Measurements from ENCODE around the gene PDYN.

Gene PDYN

DNA sequence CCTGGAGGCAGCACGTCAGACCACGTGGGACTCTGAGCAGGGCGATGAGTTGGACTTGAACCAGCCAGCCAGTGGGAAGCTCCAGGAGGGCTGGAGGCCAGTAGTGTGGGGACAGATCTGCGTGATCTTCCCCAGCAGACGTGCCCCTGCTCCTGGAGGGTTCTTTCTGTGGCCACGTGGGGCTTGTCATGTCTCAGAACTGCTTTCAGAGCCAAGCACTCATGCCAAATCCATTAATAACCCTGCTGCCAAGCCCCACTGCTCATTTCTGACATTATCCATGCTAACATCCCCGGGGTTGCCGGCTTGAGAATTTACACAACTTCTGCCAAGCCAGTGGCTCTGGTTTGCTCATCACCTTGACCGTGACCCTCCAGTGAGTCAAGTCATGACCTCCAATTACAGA lies 60.4 kb downstream of the PDYN start:
- Histone ChIP-seq H3K9me3 (ENCODE audit: severe bottlenecking) (no peaks in the 10 kb centered on the region), H3K27ac (no peak overlapping the region), H3K4me3 (ENCODE audit: low read depth, low read length) (no peak overlapping the region), H3K27me3 (ENCODE audit: insufficient read depth, low read depth, severe bottlenecking) (no peaks in the 10 kb centered on the region), H3K36me3 (no peaks in the 10 kb centered on the region)
- TF ChIP-seq, protein P1, sequence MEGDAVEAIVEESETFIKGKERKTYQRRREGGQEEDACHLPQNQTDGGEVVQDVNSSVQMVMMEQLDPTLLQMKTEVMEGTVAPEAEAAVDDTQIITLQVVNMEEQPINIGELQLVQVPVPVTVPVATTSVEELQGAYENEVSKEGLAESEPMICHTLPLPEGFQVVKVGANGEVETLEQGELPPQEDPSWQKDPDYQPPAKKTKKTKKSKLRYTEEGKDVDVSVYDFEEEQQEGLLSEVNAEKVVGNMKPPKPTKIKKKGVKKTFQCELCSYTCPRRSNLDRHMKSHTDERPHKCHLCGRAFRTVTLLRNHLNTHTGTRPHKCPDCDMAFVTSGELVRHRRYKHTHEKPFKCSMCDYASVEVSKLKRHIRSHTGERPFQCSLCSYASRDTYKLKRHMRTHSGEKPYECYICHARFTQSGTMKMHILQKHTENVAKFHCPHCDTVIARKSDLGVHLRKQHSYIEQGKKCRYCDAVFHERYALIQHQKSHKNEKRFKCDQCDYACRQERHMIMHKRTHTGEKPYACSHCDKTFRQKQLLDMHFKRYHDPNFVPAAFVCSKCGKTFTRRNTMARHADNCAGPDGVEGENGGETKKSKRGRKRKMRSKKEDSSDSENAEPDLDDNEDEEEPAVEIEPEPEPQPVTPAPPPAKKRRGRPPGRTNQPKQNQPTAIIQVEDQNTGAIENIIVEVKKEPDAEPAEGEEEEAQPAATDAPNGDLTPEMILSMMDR (IDR thresholded peaks at IDR 0.05; ENCODE audit: low read depth, low read length): no peak
- no peak for DNase-seq

DNA sequence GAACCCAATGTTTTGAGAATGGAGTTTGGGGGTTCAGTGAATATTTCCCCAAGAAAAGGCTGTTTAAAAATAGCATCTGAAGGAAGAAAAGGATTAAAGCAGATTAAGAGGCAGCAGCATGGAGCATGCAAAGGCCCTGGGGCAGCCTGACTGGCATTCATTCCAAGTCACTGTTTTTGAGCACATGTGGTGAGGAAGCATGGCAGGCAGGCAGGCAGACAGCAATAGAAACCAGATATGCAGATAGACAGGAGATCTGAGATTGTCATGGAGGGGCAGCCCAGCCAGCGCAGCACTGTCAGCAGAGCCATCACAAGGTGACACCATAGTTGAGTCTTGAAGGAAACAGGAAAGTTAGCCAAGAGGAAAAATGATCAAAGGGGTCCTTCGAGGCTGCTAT lies 60.9 kb downstream of the PDYN start:
- Histone ChIP-seq H3K36me3 (no peaks in the 10 kb centered on the region), H3K27me3 (ENCODE audit: insufficient read depth, low read depth, severe bottlenecking) (no peaks in the 10 kb centered on the region), H3K4me3 (ENCODE audit: low read depth, low read length) (no peak overlapping the region), H3K27ac (no peak overlapping the region), H3K9me3 (ENCODE audit: severe bottlenecking) (no peaks in the 10 kb centered on the region)
- TF ChIP-seq, protein P1 (IDR thresholded peaks at IDR 0.05; ENCODE audit: low read depth, low read length): no peak
- DNase-seq: no peak

GRCh38 chr20:1931830-1932229 lies 62.0 kb downstream of the PDYN start:
- Histone ChIP-seq H3K9me3 (ENCODE audit: severe bottlenecking) (no peaks in the 10 kb centered on the region), H3K27me3 (ENCODE audit: insufficient read depth, low read depth, severe bottlenecking) (no peaks in the 10 kb centered on the region), H3K4me3 (ENCODE audit: low read depth, low read length) (no peak overlapping the region), H3K27ac (no peak overlapping the region), H3K36me3 (no peaks in the 10 kb centered on the region)
- TF ChIP-seq, protein P1 (IDR thresholded peaks at IDR 0.05; ENCODE audit: low read depth, low read length): no peak
- no peak for DNase-seq

GRCh38 chr20:1930165-1930564 lies 63.7 kb downstream of the PDYN start:
- Histone ChIP-seq H3K27me3 (ENCODE audit: insufficient read depth, low read depth, severe bottlenecking) (no peaks in the 10 kb centered on the region), H3K9me3 (ENCODE audit: severe bottlenecking) (no peaks in the 10 kb centered on the region), H3K4me3 (ENCODE audit: low read depth, low read length) (no peak overlapping the region), H3K36me3 (no peaks in the 10 kb centered on the region), H3K27ac (no peak overlapping the region)
- TF ChIP-seq, protein P1 (IDR thresholded peaks at IDR 0.05; ENCODE audit: low read depth, low read length): no peak
- no peak for DNase-seq

DNA sequence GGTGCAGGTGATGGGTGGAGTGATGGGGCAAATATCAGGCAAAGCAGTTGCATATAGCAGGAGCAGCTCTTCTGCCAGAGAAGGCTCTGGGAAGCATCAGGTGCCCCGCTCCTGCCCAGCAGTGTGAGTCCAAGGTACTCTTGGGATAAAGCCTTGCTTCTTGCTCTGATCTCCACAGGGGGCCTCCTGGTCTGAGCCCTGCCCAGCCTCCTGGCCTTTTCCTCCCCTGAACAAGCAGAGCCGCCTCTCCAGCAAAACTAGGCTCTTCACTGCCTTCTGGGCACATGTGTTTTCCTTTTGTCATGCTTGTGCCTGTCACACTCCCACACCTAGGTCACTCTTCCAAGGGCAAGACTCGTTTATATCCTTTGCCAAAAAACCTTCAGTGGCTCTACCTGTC lies 64.4 kb downstream of the PDYN start:
- no peaks in the 10 kb centered on the region for H3K36me3 ChIP-seq
- H3K27ac ChIP-seq: no peak overlapping the region
- no peaks in the 10 kb centered on the region for H3K27me3 ChIP-seq (ENCODE audit: insufficient read depth, low read depth, severe bottlenecking)
- no peaks in the 10 kb centered on the region for H3K9me3 ChIP-seq (ENCODE audit: severe bottlenecking)
- no peak overlapping the region for H3K4me3 ChIP-seq (ENCODE audit: low read depth, low read length)
- TF ChIP-seq, protein P1 (IDR thresholded peaks at IDR 0.05; ENCODE audit: low read depth, low read length): no peak
- no peak for DNase-seq

GRCh38 chr20:1928782-1929181 lies 65.1 kb downstream of the PDYN start:
- TF ChIP-seq, protein P1 (IDR thresholded peaks at IDR 0.05; ENCODE audit: low read depth, low read length): no peak
- H3K27me3 ChIP-seq (ENCODE audit: insufficient read depth, low read depth, severe bottlenecking): no peaks in the 10 kb centered on the region
- no peak overlapping the region for H3K27ac ChIP-seq
- DNase-seq: no peak
- H3K36me3 ChIP-seq: no peaks in the 10 kb centered on the region
- no peaks in the 10 kb centered on the region for H3K9me3 ChIP-seq (ENCODE audit: severe bottlenecking)
- no peak overlapping the region for H3K4me3 ChIP-seq (ENCODE audit: low read depth, low read length)
